Subcutaneous adipose tissue (tissue), 4 donors: Measurements from ENCODE around the gene TAPT1. TPM values are rescaled to one million over a fixed set of nuclear protein-coding genes. Genes with fewer than 3 reads are reported as not detected.

Source experiments
- CTCF ChIP-seq: fragments of 450-650 bp; IDR thresholded peaks from one replicate; pipeline ENCODE4 v1.5.1; 2016; ENCODE audit warnings: low read depth, mild to moderate bottlenecking, control low read depth, antibody characterized with exemption, moderate library complexity
- total RNA-seq, 4 donors: library from RNA; depleted of rRNA; stranded (reverse); fragments of >200 nt; gene quantifications; one replicate each; pipeline ENCODE4 v1.1.0, GENCODE V29; 2016

The TAPT1 gene
- total RNA-seq, 4 donors from 2014 or later, result 23.7 to 52.3 (median 32.8) TPM

GRCh38 chr4:16240300-16240699, 14.0 kb upstream of the TAPT1 start:
- no peak for TF ChIP-seq CTCF

- no peak for TF ChIP-seq CTCF
These were observed 12.8 kb upstream of the TAPT1 start for GRCh38 chr4:16239086-16239485.

GRCh38 chr4:16238327-16238726, 12.1 kb upstream of the TAPT1 start:
- no peak for TF ChIP-seq CTCF

- no peak for TF ChIP-seq CTCF
These were observed 11.4 kb upstream of the TAPT1 start for GRCh38 chr4:16237715-16238114.

GRCh38 chr4:16236402-16237023, 10.2 kb upstream of the TAPT1 start:
- TF ChIP-seq CTCF, result no peak

- no peak for TF ChIP-seq CTCF
These were observed 8.9 kb upstream of the TAPT1 start for GRCh38 chr4:16235209-16235608.

GRCh38 chr4:16233569-16234177, 7.4 kb upstream of the TAPT1 start:
- TF ChIP-seq CTCF, result no peak
